GM18505 (cell line): ENCODE data around the gene TMA7.

Experiments
- ATAC-seq: cut with Tn5 transposase; IDR thresholded peaks from one replicate; pipeline ENCODE4 v1.9.1; 2021; ENCODE audit not compliant: unreplicated experiment
- POLR2A ChIP-seq: IDR thresholded peaks from 4 replicates; pipeline ENCODE4 v1.6.1; 2011; ENCODE audit warnings: borderline replicate concordance; ENCODE audit not compliant: insufficient read depth, insufficient read length; ENCODE audit errors: extremely low read depth

TMA7 gene

DNA sequence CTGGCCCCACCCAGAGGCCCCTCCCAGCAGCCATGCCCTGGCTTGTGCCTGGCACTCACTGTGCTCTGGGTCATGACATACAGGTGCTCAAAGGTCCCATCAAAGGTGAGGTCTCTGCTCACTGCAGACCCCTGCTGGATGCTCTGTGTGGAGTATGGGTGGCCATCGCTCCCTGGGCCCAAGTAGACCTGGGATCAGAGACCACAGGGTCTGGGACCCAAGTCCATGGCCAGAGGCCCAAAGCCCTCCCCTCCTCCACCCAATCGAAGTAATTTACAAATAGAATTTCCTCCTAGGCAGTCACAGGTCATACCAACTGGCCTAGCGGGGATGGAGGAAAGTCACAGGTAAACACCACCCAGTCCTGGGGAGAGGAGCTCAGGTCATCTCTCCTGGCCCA, 17.8 kb upstream of the TMA7 start:
- no peak for TF ChIP-seq POLR2A
- ATAC-seq, result no peak

DNA sequence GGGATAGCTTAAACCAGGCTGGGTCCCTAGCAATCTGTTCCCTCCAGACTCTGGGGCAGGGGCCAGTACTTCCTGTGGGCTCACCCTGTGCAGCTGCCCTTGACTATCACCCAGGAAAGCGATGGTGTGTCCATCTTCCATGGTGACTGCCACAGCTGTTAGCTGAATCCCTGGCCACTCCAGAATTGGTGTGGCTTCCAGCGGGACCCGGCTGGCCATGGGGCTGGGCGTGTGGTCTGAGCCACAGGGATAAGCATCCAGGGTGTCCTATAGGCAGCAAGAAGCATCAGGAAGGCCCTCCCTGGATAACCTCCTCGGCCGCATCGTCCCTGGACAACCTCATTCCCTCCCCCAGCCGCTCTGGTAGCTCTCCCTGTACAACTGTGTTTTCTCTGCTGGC, 17.4 kb upstream of the TMA7 start:
- no peak for ATAC-seq
- TF ChIP-seq POLR2A, result no peak

DNA sequence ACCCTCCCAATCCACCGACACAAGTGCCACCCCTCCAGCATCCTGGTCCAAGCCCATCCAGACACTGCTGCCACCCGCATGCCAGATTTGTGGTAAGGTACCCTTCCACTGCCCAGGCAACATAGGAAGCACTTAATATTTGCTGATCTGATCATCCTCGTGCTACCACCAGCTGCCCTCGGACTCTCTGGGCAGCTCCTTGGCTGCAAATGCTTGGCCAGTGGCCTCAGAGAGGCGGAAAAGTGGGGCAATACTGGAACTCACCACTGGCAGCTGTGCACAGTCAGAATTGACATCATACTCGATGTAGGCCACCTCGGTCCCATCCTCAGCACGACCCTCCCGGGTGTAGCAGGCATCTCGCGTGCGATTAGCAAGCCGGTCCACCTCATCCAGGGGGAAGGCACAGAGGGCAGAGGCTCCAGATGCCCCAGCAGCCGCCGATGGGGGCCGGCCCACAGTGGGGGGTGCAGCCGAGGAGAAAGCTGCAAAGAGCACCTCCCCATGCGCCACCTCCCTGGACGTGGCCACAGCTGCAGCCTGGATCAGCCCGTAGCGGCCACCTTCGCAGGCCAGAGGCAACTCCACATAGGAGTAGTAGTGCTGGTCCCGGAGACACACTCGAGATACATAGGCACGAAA, 16.7 kb upstream of the TMA7 start:
- ATAC-seq, result no peak
- TF ChIP-seq POLR2A, result no peak

DNA sequence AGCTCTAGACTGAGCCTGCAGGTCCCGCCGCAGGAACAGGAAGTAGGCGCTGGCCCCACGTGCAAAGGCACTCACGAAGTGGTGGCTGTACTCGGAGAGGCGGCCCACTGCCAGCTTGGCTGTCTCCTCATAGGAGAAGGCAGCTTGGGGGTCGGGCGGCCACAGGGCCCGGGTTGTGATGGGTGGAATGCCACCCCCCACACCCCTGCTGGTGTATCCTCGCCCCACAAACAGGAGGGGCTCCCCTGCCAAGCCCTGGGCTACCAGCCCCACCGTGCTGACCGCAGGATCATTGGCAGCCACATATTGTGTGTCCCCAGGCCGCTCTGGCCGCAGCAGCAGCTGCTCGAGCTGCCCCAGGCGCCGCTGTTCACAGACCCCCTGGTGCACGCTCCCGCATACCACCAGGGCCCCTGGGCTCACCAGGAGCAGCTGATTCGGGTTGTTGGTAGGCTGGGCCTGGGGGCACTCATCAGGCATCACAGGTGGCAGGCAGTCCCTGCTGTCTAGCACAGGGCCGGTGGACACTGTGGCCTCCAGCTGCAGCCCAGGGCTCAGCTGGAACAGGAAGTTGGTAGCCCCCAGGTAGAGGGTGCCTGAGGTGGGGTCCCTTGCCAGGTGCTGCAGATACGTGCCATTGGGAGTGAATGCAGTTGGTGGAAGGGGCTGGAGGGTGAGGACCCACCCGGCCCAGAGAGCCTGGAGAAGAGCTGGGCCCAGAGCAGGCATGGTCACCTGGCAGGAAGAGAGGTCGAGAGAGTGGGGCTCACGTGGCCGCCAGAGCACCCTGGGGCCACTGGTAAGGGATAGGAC, 16.0 kb upstream of the TMA7 start:
- TF ChIP-seq POLR2A, result no peak
- ATAC-seq, result no peak

DNA sequence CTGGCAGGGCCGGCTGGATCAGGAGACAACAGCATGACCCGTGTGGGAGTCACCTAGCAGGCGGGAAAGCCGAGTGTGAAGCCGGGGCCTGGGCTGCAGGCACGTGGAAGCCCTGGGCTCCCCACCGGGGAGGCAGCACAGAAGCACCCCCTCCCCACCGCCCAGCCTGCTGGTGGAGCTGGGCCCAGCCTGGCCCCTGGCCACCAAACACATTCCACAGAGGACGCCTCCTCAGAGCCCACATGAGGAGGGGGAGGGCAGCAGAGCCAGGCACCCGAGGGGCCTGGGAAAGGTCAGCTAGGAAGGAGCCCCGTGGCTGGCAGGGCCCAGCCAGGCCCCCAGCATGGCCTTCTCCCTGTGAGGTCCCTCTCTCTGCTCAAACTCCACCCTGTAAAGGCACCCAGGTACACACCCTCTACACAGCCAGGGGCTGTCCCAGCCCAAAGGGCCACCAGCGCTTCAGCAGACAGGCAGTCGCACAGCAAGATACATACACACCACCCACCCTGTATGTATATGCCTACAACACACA, 14.7 kb upstream of the TMA7 start:
- no peak for ATAC-seq
- no peak for TF ChIP-seq POLR2A

DNA sequence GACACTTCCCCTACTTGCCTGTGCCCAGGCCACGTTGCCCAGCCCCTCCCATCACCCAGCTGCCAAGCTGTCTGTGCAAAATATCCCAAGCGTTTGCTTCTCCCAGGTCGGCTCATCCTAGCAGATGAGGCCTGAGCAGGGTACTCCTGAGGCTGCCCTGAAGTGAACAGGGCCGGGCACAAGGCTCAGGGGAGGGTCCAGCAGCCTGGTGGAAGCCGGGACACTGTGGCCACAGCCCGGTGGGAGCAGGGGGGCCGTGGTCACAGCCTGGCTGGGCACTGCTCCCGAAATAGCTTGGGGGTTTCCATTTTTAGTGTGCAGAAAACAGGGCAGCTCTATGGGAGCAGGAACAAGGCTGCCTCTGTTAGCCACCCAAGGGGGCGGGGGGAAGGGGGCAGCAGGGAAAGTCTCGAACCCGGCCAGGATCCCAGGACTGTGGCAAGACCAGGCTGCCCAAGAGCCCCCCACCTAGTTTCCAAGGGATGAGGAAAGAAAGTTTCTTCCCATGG, 13.6 kb upstream of the TMA7 start:
- no peak for ATAC-seq
- no peak for TF ChIP-seq POLR2A

DNA sequence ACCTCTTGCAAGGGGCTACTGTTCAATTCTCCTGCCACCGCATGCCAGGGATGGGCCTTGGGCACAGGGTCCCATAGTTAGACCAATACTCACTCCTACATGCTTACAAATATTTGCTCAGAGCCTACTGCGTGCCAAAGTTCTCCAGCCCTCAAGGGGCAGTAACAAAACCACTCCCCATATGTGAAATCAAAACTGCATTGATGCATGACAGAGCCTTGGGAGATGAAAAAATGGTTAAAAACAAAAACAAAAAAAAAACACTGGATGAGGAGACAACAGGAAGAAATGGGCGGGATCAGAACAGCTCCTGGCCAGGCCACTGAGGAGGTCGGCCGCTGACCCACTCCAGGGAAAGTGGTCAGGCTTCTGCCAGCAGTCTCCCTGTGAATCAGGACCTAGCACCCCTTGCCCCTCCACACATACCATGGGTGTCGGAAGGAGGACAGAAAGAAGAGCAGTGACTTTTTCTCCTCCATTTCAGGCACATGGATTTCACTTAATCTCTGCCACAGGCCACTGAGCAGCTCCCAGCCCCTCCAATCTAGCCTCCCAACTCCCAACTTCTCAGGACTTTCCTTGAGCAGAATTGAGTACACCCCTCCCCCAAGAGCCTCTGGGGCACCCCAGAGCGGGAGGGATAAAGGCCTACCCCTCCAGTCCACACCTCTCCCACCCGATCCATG, 13.0 kb upstream of the TMA7 start:
- ATAC-seq, result no peak
- TF ChIP-seq POLR2A, result no peak

DNA sequence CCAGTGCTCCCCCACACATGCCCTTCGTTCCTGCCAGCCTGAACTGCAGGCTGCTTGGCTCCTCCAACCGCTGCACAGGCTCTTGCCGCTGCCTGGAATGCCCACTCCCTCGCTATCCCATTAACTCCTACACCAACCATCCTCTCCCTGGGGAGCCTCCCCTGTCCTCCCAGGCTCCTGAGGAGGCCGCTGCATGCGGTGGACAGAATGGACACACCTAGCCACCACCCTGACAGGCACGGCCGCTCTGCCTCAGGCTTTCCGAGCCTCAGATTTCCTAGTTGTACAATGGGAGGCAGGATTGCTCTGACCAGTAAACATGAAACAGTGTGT, 12.5 kb upstream of the TMA7 start:
- no peak for TF ChIP-seq POLR2A
- no peak for ATAC-seq

DNA sequence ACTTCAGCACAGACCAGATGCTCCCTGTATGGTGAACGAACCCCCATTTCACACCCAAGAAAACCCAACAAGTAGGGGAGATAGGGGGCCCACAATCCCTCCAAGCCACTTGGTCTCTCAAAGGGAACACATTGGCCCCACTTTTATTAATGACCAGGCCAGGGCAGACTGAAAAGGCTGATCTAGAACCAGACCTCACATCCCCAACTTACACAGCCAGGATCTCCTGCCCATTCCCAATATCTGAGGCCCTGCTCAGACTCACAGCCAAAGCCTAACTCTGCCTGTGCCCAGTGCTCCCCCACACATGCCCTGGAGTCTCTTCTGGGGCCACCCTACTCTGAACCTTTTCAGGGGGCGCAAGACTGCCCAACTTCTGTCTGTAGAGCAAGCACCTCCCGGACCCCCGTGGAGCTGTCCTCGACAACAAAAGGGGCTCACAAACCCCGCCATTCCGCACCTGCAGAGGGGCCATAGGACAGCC, 11.9 kb upstream of the TMA7 start:
- ATAC-seq, result no peak
- no peak for TF ChIP-seq POLR2A

DNA sequence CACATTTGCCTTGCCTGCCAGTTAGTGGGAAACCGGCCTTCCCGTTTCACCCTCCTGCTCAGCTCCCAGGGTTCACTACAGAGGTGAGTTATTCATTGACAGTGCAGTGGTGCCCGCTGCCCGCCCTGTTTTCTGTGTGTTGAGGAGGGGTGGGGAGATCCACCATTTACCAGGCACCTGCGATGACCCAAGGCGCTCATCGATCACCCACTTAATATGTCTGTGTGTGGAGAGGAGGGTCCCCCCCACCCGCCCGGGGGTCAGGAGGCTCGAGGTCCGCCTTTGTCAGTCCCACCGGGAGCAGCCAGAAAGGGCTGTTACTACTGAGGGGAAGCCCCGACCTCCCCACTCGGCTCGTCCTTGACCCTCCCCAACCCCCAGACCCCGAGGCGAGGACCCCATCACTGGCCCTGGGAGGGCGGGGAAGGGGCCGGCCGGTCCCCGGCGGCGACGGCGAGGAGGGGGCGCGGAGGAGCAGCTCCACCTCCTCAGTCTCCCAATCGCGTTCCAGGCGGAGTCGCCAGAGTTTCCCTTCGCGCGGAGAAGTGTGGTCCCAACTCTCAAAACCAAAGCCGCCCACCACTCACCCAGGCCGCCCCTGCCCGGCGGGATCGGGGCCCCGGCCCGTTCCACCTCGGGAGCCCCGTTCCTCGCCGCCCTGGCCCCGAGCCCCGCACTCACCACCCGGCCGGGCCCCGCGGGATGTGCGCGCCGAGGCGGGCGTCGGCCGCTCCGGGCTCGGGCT, 11.3 kb upstream of the TMA7 start:
- no peak for ATAC-seq

DNA sequence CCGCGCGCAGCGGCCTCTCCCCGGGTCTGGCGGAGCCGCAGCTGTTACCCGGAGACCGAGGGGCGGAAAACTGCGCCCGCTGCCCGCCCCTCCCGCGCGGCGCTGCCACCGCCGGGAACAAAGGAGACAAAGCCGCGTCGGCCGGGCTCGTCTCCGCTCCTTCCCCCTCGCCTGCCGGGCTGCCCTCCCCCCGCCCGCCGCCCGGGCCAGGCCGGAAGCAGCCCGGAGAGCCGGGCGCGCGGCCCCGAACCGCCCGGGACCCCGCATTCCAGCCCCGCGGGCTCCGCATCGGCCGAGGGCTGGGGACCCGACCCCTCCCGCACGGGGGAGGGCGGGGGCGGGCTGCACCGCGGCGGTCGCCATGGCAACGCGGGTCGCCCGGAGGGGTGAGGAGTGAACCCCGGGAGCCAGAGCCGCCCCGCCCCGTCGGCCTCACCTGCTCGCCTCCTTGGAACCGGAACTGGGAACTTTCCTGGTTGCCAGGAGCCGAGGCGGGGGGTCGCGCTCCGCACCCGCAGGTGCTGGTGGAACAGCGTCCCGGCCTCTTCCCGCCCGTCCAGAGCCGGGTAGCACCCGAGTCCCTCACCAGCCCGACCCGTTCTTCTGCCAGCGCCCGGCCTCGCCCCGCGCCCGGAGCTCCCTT, 10.6 kb upstream of the TMA7 start:
- TF ChIP-seq POLR2A, result no peak
- no peak for ATAC-seq

More for the DNA sequence above, 11.3 kb upstream of the TMA7 start:
- TF ChIP-seq POLR2A, result no peak

DNA sequence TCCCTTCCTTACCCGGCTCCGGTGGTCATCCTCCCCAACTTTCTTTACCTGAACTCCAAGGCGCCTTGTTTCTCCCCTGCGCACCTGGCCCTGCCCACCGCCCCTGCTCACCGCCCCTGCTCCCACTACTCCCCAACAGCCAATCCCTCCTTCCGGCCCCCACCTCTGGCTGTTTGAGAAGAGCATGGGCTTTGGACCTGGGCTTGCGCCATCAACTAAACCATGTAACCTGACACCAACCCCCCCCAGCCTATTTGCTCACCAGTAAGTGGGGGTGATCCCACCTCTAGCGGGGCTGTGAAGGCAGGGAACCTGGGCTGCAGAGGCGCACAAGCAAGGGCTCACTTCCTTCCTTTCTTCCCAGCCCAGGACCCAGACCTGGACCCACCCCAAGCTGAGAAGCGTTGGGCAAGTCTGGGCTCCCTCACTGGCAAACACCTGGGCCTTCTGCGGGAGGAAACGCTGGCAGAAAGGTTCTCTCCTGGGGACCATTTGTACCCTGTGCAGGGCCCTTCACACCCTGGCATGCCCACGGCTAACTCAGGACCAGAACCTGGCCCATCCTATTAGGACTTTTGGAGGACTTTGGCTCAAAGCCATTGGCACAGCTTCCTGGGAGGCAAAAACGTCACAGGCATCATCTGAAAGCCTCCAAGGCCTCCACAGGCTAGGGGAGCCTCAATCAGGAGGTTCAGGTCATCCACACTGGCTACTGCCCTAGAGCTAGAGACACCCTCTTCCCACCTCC, 9.9 kb upstream of the TMA7 start, which contains the start of gene PLXNB1:
Gene PLXNB1 (minus strand): TSS at position 127 of the 748 bp plus-strand sequence. CDS start 5,475 bp downstream, outside the sequence.
- TF ChIP-seq POLR2A, result no peak
- ATAC-seq, result no peak
